ENCODE results near the gene PMEPA1. TPM values are rescaled to one million over a fixed set of nuclear protein-coding genes. Genes with fewer than 3 reads are reported as not detected.

The PMEPA1 gene
- total and polyA plus RNA-seq, 7 donors, result 3.6 to 23.3 (median 6.5) TPM

DNA sequence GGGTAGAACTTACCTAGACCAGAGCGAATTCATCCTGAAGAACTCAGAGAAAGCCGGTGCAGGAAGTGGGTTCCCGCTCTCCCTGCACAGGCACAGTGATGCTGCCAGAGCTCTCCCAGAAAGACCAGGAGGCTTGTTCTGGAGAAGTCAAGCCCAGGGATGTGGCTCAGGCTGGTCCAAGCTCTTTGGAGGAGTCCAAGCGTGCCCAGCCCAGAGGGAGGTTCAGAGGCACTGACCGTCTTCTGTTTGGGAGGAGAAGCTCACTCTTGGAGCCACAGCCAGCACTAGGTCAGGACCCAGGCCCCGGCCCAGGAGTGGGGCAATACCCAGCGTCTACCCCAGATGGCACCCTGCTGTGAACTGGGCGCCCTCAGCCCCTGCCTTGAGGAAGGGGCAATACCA, 1.5 kb upstream of the PMEPA1 start:
- peak overlapping the region; percentile 83 to 96 (median 92) for H3K27ac ChIP-seq
- H3K4me3 ChIP-seq, result peak overlapping the region in 2 of 4 donors; percentile 7 to 77
- 65 to 79% methylated on average over 8 of the region's 8 CpGs for WGBS, 2 donors
- intact Hi-C loops (cut with DNase I), result loop anchor here (10.0 kb wide), 1 partner anchor 327 kb away; no protein-coding TSS in a partner anchor
- DNase-seq, result peak; percentile 74
- no peaks in the 10 kb centered on the region for H3K36me3 ChIP-seq
- no peaks in the 10 kb centered on the region for H3K27me3 ChIP-seq
- peaks cover 0 to 70% (median 46%) of the 10 kb centered on the region in 4 donors for H3K4me1 ChIP-seq
- H3K9me3 ChIP-seq, result no peaks in the 10 kb centered on the region
- TF ChIP-seq POLR2AphosphoS5 (IDR thresholded peaks at IDR 0.05) (peak in 3 of 4 donors; percentile 17 to 33 (median 20)), EP300 (IDR thresholded peaks at IDR 0.05) (no peak), POLR2A (IDR thresholded peaks at IDR 0.05) (no peak)
- TF ChIP-seq, protein P1, sequence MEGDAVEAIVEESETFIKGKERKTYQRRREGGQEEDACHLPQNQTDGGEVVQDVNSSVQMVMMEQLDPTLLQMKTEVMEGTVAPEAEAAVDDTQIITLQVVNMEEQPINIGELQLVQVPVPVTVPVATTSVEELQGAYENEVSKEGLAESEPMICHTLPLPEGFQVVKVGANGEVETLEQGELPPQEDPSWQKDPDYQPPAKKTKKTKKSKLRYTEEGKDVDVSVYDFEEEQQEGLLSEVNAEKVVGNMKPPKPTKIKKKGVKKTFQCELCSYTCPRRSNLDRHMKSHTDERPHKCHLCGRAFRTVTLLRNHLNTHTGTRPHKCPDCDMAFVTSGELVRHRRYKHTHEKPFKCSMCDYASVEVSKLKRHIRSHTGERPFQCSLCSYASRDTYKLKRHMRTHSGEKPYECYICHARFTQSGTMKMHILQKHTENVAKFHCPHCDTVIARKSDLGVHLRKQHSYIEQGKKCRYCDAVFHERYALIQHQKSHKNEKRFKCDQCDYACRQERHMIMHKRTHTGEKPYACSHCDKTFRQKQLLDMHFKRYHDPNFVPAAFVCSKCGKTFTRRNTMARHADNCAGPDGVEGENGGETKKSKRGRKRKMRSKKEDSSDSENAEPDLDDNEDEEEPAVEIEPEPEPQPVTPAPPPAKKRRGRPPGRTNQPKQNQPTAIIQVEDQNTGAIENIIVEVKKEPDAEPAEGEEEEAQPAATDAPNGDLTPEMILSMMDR (IDR thresholded peaks at IDR 0.05), result no peak

DNA sequence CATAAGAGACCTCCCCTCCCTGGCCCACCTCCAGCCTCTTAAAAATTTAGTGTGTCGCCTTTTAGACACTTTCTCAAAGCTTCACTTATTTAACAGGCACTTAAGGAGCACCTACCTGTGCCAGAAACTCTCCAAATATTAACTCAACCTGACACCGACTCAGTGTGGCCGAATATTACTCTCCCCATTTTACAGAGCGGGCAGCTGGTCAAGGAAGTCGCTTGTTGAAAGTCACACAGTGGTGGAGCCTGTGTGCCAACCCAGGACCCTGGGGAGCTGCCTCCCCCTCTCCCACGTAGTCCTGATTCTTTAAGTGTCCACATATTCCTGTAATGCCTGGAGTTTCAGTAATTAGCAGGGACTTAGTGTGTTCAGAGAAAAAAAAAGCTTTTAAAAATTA, 1.0 kb upstream of the PMEPA1 start:
- Histone ChIP-seq H3K4me1 (peaks cover 0 to 65% (median 45%) of the 10 kb centered on the region in 4 donors), H3K9me3 (no peaks in the 10 kb centered on the region), H3K36me3 (no peaks in the 10 kb centered on the region), H3K27me3 (no peaks in the 10 kb centered on the region), H3K27ac (peak overlapping the region; percentile 83 to 96 (median 92)), H3K4me3 (peak overlapping the region; percentile 71 to 94 (median 82))
- no peak for DNase-seq
- WGBS, 2 donors, result 10 to 39% methylated on average over 6 of the region's 6 CpGs
- intact Hi-C loops (cut with DNase I), result loop anchor here (10.0 kb wide), 1 partner anchor 326 kb away; no protein-coding TSS in a partner anchor
- TF ChIP-seq POLR2AphosphoS5 (IDR thresholded peaks at IDR 0.05) (no peak), EP300 (IDR thresholded peaks at IDR 0.05) (no peak), POLR2A (IDR thresholded peaks at IDR 0.05) (no peak)
- TF ChIP-seq, protein P1 (IDR thresholded peaks at IDR 0.05), result no peak

DNA sequence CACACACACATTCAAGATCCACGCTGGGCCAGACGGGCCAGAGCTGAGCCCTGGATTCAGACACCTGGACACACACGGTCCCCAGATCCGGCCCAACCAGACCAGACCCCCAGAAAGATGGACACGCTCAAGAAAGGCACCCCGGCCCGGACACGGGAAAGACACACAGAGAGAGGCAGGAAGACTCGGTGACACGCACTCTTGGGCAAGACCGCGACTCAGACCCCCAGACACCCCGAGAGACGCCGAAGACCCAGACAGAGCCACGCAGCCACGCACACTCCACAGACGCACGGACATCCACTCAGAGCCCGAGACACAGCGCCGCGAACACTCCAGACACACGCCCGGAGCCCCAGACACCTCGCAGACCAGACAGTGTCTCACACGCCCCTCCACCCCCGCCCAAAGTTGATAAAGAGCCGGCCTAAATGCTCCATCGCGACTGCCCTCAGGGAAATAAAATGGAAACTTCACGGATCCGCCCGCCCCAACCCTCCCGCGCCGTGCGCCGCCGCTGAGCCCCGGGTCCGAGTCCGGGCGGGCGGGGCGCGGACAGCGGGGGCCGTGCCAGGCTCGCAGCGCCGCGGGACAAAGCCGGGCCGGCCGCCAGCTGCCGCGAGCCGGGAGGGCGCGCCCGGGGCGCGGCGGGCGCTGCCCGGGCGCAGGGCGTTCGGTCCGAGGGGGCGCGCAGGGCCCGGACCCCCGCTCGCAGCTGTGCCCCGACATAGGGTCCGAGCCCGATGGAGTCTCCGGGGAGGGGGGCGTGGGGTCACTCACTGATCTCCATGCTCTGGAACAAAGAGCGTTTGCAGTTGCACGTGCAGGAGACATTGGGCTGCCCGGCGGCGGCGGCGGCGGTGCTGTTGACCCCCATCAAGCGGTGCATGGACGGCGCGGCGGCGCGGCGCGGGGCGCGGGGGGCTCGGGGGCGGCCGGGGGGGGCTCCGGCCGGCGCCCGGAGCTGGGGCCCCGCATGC, 831 bp downstream of the PMEPA1 start:
- TF ChIP-seq POLR2A (IDR thresholded peaks at IDR 0.05), result no peak
- TF ChIP-seq, protein P1 (IDR thresholded peaks at IDR 0.05), result no peak
- TF ChIP-seq EP300 (IDR thresholded peaks at IDR 0.05), result no peak
- no peak for TF ChIP-seq POLR2AphosphoS5 (IDR thresholded peaks at IDR 0.05)
- Histone ChIP-seq H3K9me3 (no peaks in the 10 kb centered on the region), H3K27me3 (no peaks in the 10 kb centered on the region), H3K27ac (peak overlapping the region; percentile 79 to 93 (median 84)), H3K36me3 (no peaks in the 10 kb centered on the region), H3K4me3 (peak overlapping the region; percentile 35 to 94 (median 74)), H3K4me1 (peaks cover 0 to 54% (median 39%) of the 10 kb centered on the region in 4 donors)
- WGBS, 2 donors, result 1 to 6% methylated on average over 108 of the region's 108 CpGs
- intact Hi-C loops (cut with DNase I), result loop anchor here (2.0 kb wide), 1 partner anchor 40 kb away; no protein-coding TSS in a partner anchor
- DNase-seq, result peak; percentile 79

DNA sequence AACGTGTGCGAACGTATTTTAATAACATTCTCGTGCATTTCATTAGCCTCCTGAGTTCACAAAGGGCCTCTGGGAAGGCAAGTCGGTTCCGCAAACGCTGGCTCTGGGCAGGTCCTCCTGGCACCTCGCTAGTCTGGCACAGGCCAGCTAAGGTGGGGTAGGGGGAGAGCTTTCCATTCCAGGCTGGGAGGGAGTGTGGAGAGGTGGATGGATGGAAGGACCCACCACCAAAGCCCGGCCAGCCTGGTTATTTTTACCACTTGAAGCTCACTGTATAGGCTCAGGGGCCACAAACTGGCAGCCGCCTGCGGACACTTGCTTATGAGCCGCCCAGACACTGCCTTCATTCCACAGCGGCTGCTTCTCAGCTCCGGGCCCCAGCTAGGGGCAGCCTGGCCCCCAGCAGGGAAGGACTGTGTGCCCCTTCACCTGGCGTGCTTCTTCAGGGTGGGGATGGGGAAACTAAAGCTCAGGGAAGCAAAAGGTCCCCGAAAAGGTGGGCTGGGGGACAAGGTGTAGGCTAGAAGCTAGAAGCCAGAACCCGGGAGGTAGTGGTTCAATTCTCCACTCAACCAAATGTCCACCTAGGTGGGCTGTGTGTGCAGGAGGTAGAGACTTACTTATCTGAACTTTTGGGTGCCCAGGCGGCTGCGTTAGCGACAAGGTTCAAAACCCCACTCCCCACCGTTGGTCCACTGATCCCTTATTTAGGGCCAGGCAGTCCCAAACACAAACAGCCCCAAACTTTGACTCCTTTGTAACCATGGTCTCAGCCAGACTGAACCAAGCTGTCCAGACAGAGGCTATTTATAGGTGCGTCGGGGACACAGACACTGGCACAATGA, 1.7 kb downstream of the PMEPA1 start:
- H3K36me3 ChIP-seq, result no peaks in the 10 kb centered on the region
- 27 to 66% methylated on average over 23 of the region's 23 CpGs for WGBS, 2 donors
- peak overlapping the region; percentile 79 to 93 (median 84) for H3K27ac ChIP-seq
- TF ChIP-seq, protein P1 (IDR thresholded peaks at IDR 0.05), result no peak
- no peak for TF ChIP-seq EP300 (IDR thresholded peaks at IDR 0.05)
- TF ChIP-seq POLR2A (IDR thresholded peaks at IDR 0.05), result no peak
- TF ChIP-seq POLR2AphosphoS5 (IDR thresholded peaks at IDR 0.05), result peak in 3 of 4 donors; percentile 33 to 41 (median 40)
- H3K27me3 ChIP-seq, result no peaks in the 10 kb centered on the region
- no peak for DNase-seq
- H3K9me3 ChIP-seq, result no peaks in the 10 kb centered on the region
- intact Hi-C loops (cut with DNase I), result loop anchor here (2.0 kb wide), 1 partner anchor 41 kb away; no protein-coding TSS in a partner anchor
- peak overlapping the region; percentile 35 to 94 (median 74) for H3K4me3 ChIP-seq
- peaks cover 0 to 45% (median 31%) of the 10 kb centered on the region in 4 donors for H3K4me1 ChIP-seq
